HG03064 (cell line): Measurements from ENCODE around the gene KIF5C.

Experiments
- ATAC-seq: cut with Tn5 transposase; IDR thresholded peaks from one replicate; pipeline ENCODE4 v1.9.1; 2021; ENCODE audit warnings: low read depth; ENCODE audit not compliant: unreplicated experiment

The KIF5C gene

DNA sequence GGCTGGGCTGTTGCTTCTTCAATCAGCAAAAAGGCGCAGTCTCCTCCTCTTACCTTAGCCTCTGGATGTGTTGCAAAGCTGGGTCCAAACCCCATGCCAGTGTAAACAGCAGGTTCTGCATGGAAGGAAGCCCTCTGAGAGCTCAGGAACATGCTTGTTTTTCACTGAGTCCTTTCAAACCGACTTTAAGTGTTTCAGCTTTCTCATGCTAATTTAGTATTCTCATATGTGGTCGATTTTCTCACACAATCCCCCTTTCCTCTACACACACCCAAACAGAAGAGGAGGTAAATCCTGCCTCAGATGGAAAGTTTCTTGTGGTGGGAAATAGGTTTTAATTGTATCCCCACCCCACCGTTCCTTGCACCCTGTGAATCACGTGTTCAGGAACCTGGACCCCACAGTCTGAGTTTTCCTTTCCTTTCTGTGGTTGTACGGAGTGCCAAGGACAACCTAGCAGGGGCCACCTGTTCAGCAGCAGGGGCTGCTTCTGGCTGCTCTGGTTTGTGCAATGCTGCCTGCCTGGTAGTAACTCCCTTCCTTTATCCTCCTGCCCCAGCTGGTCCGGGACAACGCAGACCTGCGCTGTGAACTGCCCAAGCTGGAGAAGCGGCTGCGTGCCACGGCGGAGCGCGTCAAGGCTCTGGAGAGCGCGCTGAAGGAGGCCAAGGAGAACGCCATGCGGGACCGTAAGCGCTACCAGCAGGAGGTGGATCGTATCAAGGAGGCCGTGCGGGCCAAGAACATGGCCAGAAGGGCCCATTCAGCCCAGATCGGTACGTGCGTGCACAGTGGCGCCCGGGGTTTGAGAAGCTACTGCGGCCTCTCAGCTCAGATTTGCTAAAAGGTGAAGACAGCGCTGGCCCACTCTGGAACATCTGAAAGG is 134.8 kb downstream of the KIF5C start:
- ATAC-seq = no peak

DNA sequence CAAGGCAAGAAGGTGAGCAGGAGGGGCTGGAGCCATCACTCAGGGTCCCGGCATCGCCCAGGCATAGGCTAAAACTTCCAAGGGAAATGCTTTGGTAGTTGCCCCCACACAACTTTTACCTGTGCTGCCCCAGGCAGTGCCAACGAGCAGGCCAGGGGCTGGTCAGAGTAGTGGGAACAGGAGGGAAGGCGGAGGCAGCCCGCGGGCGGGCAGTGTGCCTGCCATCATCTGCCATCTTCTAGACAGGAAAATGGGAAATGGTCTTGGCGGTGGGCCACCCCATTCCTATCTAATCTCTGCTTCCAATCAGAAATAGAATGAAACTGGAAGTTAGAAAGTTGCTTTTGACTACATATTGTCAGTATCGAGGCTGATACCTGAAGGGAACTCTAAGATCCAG is 137.5 kb downstream of the KIF5C start:
- no peak for ATAC-seq

DNA sequence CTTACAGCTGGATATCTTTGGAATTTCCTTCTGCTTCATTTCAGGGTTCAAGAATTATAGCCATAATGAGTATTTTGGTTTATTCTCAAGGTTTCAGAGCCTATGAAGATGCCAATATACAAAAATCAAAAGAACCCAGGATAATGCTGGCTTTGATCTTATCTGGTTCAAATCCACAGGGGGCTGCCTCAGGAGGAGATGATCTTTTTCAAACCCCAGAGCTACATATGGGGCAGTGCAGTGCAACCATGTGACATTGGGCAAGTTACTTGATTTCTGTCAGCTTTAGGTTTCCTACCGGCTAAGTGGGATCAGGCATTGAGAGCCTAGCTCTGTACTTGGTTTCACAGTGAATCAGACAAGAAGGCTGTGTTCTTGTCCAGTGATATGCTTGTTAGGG is 140.5 kb downstream of the KIF5C start:
- ATAC-seq = no peak

DNA sequence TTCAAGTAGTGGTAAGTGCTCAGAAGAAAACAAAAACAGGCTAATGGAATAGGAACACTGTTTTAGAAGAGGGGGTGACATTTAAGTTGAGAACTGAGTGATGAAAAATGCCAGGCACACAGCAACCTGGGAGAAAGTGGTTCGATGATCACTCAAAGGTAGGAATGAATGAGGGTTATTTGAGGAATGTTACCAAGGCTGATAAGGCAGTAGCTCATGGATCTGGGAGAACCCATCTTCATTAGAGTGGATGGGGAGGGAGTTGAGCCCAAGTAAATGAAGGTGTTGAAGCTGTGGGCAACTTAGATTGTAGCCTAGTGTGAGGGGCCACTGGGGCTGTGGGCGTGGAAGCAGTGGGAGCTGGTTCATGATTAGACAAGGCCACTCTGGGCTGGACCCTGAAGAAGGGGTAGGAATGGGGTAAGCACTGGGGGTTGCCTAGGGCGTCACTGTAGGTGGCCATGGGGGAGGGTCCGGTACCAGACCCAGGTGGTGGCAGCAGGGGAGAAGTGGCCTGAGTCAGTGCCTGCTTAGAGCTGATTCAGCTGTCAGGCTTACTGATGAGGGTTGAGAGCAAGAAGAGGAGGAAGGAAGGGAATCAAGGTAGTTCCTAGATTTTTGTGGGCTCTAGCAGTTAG is 141.0 kb downstream of the KIF5C start:
- ATAC-seq = no peak

DNA sequence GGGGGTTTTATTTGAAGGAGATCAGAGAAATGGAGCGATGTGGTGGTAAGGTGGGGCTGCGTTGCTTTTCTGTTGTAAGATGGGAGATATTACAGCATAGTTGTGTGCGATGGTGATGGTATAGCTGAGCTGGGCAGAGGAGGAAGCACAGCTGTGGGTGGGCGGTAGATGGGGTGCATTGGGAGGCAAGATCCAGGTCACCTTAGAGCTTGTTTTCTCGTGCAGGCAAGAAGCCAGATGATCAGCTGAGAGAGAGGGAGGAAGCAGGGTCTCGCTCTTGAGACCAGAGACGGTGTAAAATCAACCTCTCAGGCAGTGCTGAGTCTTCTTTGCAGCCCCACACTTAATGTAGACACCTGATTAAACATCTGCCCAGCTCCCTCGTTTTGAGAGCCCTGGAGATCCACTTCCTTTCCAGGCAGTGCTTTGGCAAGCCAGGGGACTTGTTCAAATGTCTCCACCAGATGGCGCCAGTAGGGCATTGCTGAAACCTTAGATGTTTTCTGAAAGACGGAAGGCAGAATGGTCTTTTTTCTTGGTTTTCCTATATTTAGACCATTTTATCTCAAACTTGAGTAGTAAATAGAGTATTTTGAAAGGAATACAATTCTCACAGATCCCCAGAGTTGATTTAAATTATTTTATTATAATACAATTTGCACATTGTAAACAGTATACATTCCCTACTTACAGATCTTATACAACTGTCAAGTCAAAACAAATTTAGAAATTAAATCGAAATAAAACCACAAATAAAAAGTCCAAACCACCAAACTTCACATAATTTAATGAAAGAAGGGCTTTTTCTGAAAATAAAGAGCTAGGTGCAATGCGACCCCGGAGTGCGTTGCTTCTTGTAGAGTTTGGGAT is 142.3 kb downstream of the KIF5C start:
- ATAC-seq = no peak

DNA sequence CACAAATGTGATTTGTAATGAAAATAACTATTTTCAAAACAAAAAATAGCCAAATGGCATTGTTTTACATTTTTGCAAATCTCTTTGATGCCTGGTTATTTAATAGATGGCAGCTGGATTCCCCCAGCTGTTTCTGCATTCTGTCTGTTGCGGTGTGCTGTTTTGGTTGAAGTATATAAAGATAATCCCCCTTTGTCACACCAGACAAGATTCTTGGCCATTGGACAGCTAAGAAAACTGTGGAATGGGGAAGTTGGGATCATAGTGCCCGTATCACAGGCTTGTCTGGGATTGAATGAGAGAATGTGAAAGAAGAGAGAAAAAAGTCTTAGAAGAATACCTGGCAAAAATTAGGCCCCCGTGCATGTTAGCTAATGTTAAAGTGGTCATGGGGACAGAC is 144.0 kb downstream of the KIF5C start:
- ATAC-seq = no peak

DNA sequence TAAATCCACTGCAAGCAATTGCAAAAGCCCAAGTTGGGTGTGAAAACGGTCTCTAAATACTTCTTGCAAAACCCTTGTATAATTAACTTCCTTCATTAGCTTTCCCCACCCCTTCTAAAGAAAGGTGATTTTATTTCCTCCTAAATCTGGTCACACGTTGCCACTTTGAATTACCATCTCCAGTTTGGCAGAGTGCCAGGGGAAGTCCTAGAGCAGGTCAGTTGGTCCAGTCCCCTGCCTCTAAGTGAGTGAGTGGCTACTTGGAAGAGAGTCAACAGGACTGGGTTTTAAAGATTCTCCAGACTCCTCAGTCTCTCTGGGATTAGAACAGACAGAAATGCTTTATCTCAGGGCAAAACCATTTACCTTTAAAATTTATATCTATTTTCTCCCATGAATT is 144.7 kb downstream of the KIF5C start:
- ATAC-seq = no peak

DNA sequence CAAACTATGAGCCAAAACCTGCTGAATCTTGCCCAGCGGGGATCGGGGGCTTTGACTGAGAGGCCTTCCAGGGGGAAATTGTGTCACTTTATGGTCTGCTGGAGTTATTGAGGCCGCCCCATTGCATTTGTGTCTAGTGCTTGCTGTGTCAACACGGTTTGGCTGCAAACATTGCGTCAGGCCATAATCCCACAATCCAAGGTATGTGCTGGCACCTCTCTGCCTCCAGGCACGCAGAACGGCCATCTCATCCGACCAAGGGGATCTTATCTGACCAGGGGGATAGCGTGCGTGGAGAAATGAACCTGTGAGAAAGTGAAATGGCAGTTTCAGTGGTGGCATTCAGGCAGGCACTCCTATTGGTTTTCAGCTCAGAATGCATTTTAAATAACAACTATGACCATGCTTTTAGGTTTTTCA is 145.4 kb downstream of the KIF5C start:
- peak; percentile 32 for ATAC-seq

DNA sequence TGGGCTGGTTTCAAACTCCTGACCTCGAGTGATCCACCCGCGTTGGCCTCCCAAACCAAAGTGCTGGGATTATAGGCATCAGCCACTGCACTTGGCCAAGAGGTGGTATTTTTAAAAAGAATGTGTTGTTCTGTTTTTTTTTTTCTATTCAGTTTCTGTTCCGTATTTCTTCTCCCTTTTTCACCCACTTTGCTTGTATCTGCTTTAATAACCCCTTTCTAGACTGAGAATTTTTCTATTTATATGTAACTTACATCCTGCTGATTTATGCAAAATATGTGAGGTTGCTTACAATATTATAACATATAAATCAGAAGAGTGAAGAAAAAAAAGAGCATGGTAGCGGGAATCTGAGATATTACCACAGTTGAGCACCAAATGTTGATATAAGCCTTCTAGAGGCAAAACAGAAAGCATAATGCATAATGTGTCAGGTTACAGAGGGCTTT is 146.3 kb downstream of the KIF5C start:
- ATAC-seq = peak; percentile 74

DNA sequence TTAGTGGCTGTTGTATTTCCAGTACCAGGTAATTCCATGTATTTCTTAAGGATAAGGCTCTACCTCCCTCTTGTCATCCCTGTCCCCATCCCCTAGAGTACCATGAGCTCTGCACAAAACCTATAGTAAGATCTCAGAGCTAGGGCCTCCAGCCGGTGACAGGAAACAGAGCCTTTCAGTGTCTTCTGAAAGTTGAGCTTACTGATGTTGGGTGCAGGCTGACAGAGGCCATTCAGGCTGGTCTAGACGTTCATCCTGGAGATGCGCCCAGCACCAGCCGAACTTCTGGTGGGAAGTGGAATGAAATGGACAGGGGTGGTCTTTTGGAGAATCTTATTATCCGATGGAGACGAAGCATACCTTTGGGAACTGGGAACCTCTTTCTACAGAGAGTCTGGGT is 146.7 kb downstream of the KIF5C start:
- ATAC-seq = peak; percentile 74

DNA sequence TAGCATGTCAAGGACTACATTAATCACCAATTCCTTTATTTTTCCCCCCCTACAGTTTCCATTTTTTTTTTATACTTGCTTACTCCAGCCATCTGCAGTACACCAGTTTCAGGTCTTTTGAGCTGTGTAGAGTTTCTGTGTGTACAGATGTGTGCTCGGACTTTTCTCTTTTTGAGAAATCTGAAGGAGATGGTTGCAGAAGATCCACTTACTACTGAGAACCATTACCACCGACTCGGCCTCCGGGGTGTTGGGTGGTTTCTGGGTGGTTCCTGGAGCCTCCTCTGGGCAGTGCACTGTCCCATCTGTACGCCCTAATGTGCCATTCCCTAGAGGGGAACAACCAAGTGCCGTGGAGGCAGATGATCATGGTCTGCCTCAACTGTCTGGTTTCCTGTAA is 148.1 kb downstream of the KIF5C start:
- ATAC-seq = no peak

DNA sequence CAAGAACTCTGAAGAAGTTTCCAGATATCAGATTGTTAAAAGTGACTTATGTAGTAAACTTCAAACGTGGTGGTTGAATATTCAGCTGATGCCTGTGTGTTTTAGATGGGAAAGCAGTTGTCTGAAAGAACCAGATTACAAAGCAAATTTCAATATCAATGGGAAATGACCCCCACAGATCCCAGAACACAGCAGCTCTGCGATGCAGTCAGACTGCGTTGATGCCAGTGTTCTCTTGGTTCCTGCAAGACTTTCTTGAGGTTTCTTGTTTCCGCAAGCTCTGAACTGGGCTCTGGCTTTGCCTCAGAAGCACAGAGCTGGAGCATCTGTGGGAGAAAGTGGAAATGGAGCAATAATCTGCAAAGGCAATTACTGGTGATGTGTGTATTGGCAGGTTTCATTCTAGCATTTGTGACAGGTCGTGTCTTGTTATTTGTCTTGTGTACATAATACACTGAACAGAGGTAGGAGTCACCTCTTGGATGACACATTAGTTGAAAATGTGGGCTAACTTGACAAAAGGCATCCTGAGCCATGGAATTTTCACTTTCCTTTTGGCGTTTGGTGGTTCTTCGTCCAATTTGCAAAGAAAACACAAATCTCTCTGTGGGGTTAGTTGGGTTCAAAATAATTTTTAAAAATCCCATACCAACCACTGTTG is 152.7 kb downstream of the KIF5C start:
- ATAC-seq = no peak

DNA sequence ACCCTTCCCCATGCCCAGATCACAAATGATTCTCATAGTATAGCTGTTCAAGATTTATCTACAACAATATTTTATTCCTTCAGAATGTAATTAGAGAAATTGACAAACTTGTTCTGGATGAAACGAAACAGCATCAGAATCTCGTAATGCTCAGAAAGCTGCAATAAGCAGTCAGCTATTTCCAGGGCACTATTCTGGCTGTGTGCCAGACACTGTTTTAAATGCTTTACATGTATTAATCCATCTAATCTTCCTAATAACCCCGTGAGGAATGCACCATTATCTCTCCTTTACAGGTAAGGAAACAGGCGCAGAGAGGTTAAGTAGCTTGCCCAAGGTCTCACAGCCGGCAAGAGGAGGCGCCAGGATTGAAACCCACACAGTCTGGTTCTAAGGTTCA is 153.3 kb downstream of the KIF5C start:
- no peak for ATAC-seq

DNA sequence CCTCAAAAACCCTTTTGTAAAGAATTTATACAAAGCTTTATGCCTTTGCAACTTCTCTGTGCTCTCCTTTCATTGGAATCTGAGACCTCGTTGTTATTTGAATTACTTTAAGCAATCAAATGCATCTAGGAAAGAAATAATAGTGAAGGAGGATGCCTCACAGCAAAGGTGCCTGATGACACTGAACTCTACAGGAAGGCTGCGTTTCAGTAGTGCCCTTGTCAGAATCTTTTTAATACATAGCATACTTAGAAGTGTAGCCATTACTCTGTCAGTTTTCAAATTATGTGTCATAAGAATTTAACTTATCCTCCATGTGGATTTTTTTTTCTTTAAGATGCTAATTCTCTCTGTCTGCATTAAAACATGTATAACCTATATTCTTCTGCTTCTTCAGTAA is 153.9 kb downstream of the KIF5C start:
- ATAC-seq = no peak

DNA sequence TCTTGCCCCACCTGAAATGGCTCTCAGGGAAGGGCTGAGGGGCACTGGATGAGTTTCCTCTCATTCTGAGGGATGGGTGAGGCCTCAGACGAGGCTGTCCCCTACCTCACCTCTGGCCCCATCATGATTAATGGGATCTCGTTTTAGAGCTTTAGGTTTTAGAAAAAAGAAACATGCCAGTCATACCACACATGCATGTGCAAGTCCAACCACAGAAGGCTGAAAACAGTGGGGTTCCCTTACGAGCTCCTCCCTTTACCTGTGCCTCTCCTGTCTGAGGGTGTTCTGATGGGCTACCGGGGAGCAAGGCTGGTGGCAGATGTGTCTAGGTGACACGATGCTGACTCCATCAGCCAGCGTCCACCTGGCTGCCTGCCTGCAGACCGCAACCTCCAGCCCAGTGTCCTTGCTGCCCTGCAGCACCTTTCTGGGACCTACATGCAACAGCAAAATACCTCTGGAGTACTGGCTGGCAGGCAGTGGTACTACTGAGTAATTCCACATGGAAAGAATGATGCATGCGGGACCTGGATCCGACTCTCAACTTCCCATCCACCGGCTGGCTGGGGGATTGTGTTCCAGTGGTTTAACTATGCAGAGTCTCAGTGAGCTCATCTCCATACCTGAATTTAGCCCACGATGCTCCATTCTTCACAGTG is 154.4 kb downstream of the KIF5C start:
- ATAC-seq = no peak

DNA sequence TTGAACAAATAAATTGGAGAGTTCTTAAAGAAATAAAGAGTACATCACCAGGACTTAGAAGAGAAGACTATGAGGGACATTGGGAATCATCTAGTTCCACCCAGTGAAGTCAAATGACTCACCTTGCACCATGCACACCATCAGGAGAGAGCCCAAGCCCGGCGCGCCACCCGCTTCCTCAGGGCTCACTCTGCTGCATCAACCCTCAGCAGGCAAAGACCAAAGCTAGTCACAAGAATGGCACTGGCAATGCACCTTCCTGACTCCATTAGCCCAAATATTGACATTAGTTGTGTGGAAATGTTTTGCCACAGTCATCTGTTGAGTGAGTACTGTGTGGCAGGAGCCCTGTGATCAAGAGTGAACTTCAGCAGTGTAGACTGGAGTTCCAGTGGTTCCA is 156.4 kb downstream of the KIF5C start:
- ATAC-seq = no peak

DNA sequence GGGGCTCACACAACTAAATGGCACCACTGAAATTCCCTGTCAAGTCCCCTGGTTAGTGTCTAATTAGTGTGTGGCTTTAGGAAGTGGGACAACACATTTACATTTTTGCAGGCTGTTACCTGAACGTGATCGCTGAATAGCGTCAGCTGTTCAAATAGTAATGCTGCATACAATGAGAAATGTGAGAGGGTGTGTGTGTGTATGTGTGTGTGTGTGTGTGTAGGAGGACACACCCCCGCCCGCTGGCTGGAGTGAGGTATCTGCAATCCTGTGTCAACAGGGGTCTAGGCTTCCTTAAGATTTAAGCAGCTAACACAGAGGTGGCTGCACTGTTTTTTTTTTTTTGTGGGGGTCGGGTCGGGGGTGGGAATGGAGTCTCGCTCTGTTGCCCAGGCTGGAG is 158.7 kb downstream of the KIF5C start:
- no peak for ATAC-seq

DNA sequence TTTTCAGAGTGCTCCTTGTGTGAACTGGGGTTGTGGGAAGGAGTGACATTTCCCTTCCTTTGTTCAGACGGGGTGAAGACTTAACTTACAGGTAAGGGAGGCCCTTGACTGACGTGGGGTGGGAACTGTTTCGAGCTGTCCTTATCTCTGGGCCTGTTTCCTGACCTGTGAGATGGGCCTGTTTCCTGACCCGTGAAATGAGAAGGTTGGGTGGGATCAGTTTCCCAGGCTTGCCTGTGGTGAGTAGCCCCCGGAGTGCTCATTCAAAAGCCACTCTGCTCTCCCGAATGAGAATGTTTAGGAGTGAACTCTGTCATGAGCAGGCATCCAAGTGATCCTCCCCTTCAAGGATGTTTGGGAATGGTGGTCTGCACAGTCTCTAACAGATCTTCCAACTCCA is 159.4 kb downstream of the KIF5C start:
- ATAC-seq = no peak

DNA sequence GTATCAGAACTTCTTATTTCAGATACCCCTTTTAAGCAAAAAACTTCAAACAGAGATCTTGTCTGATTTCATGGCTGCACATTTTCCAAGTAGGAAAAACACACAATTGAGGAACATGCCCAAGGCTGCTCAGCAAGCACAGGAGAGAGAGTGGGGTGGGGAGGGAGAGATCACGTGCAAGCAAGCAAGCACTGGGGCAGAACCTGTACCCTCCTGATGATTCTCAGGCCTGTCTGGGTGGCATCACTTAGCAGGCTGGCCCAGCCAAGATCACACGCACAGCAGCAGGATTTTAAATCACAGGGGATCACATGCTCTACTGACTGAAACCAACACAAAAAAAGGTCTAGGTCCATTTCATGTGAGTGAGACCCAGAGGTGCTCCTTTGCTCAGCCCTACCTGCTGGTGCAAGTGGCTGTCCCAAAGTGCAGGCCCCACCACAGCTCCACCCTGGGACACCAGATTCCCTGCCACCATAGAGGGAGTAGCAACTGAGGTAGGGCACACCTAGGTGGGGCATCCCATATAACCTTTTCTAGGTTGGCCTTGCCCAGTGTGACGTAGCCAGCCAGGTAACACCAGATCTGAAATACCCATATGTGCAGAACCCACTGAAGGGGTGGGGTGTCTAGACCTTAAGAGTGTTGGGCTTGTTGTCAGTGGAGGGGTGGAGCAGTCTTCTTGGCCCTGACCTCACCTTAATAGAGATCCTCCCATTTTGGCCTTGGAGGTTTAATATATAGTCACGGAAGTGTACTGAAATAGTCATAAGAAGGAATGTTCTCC is 161.7 kb downstream of the KIF5C start:
- no peak for ATAC-seq
